ENCODE data around the gene EPX. TPM values are rescaled to one million over a fixed set of nuclear protein-coding genes. Genes with fewer than 3 reads are reported as not detected.

Gene EPX
- total RNA-seq, 1 experiment from 2014 or later, result not detected

DNA sequence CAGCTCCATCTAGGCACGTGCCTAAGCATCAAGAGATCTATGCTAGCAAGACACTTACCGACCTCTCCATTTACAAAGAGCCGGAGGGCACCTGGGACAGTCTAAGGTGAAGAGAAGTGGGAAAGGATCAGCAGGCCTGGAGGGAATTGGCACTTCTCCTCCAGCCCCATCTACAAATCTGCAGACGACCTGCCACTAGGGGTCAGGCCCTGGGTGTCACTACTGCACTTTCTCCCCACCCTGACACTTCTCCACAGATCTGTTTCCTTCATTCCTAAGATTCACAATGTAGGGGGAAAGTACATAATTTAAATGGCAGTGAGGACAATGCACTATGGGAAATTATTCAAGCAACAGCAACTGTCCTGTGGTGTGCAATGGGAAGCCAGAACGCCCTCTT is 18.4 kb downstream of the EPX start:
- no peak overlapping the region for H3K4me3 ChIP-seq (replicated peaks in 1 of 2; ENCODE audit: low read depth in 1 of 2, low read length in 2 of 2)
- TF ChIP-seq, protein P1, sequence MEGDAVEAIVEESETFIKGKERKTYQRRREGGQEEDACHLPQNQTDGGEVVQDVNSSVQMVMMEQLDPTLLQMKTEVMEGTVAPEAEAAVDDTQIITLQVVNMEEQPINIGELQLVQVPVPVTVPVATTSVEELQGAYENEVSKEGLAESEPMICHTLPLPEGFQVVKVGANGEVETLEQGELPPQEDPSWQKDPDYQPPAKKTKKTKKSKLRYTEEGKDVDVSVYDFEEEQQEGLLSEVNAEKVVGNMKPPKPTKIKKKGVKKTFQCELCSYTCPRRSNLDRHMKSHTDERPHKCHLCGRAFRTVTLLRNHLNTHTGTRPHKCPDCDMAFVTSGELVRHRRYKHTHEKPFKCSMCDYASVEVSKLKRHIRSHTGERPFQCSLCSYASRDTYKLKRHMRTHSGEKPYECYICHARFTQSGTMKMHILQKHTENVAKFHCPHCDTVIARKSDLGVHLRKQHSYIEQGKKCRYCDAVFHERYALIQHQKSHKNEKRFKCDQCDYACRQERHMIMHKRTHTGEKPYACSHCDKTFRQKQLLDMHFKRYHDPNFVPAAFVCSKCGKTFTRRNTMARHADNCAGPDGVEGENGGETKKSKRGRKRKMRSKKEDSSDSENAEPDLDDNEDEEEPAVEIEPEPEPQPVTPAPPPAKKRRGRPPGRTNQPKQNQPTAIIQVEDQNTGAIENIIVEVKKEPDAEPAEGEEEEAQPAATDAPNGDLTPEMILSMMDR (IDR thresholded peaks at IDR 0.05 in 2 of 3, conservative IDR thresholded peaks at IDR 0.05 in 1 of 3; ENCODE audit: borderline replicate concordance in 1 of 3, insufficient read depth in 1 of 3, low read depth in 2 of 3, low read length in 2 of 3), result peak in 2 of 3 experiments; percentile 47 to 49; a peak in 4 of 6 replicates
- TF ChIP-seq ZFX (IDR thresholded peaks at IDR 0.05) (no peak), JUND (IDR thresholded peaks at IDR 0.05) (no peak)
- no peaks in the 10 kb centered on the region for H3K9me2 ChIP-seq (ENCODE audit: insufficient read depth)
- ATAC-seq (peak; percentile 57; the same call in 1 of the 2 replicates), DNase-seq (ENCODE audit: low read depth, low spot score) (no peak)
- intact Hi-C loops (cut with micrococcal nuclease), result no loop called here
- BruUV-seq (replicated peaks), result no TSS peak
- ChIA-PET CTCF (interaction anchor here (1.9 kb wide), 1 partner anchor 10 kb away, joined by 13 read pairs; no protein-coding TSS in a partner anchor), RAD21 (ENCODE audit: low non-redundant PET in 1 of 2, low total read pairs in 2 of 2, uncharacterized antibody in 2 of 2, unreplicated experiment in 2 of 2) (no interaction called here), POLR2A (no interaction called here)
- H3K4me2 ChIP-seq (ENCODE audit: low read length), result no peak overlapping the region
- no peak overlapping the region for H3K9ac ChIP-seq (ENCODE audit: low read length)
- no peaks in the 10 kb centered on the region for H3K9me3 ChIP-seq (ENCODE audit: control insufficient read depth in 1 of 2, insufficient read depth in 1 of 2, low read depth in 1 of 2, low read length in 2 of 2)
- H3K27ac ChIP-seq (ENCODE audit: low read depth, low read length), result no peak overlapping the region
- H4K20me1 ChIP-seq (ENCODE audit: insufficient read depth), result no peaks in the 10 kb centered on the region
- H3K79me2 ChIP-seq (ENCODE audit: insufficient read depth, low read length), result no peaks in the 10 kb centered on the region
- peaks cover 5 to 21% of the 10 kb centered on the region in 2 experiments; a peak in 3 of 4 replicates for H3K36me3 ChIP-seq (ENCODE audit: control insufficient read depth in 1 of 2, insufficient read depth in 2 of 2, low read length in 2 of 2)
- no peak overlapping the region for H2AFZ ChIP-seq (ENCODE audit: low read depth, low read length, poor library complexity, severe bottlenecking)
- H3K4me1 ChIP-seq (ENCODE audit: control insufficient read depth in 1 of 2, insufficient read depth in 2 of 2, low read length in 2 of 2), result no peaks in the 10 kb centered on the region
- no peaks in the 10 kb centered on the region for H3K27me3 ChIP-seq (ENCODE audit: insufficient read depth, low read length)

DNA sequence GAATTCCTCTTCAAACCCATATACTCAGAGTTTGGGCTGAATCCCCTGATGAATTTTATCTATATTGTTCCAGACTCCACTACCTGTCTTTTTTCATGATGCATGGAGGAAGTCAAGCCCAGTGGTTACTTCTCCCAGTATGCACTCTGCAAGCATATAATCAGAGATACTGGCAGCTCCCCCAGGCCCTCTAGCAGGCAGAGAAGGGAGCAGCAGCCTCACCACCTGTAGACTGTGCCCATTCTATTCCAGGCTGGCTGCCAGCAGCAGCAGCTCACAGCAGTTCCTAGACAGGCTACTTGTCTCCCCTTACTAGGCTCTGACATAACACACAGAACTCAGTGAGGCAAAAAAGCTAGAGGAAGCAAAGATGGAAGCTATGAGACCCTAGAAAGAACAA is 23.2 kb downstream of the EPX start:
- no TSS peak for BruUV-seq (replicated peaks)
- Histone ChIP-seq H2AFZ (ENCODE audit: low read depth, low read length, poor library complexity, severe bottlenecking) (no peak overlapping the region), H3K27ac (ENCODE audit: low read depth, low read length) (no peak overlapping the region), H3K9me3 (ENCODE audit: control insufficient read depth in 1 of 2, insufficient read depth in 1 of 2, low read depth in 1 of 2, low read length in 2 of 2) (no peaks in the 10 kb centered on the region), H3K9ac (ENCODE audit: low read length) (no peak overlapping the region), H3K9me2 (ENCODE audit: insufficient read depth) (peaks cover 2% of the 10 kb centered on the region; the same call in 1 of the 2 replicates), H3K4me2 (ENCODE audit: low read length) (no peak overlapping the region), H3K79me2 (ENCODE audit: insufficient read depth, low read length) (no peaks in the 10 kb centered on the region), H3K36me3 (ENCODE audit: control insufficient read depth in 1 of 2, insufficient read depth in 2 of 2, low read length in 2 of 2) (peaks cover 5 to 13% of the 10 kb centered on the region in 2 experiments; a peak in 3 of 4 replicates), H3K27me3 (ENCODE audit: insufficient read depth, low read length) (no peaks in the 10 kb centered on the region), H4K20me1 (ENCODE audit: insufficient read depth) (no peaks in the 10 kb centered on the region), H3K4me3 (replicated peaks in 1 of 2; ENCODE audit: low read depth in 1 of 2, low read length in 2 of 2) (no peak overlapping the region), H3K4me1 (ENCODE audit: control insufficient read depth in 1 of 2, insufficient read depth in 2 of 2, low read length in 2 of 2) (peaks cover 6 to 18% of the 10 kb centered on the region in 2 experiments; a peak in 3 of 4 replicates)
- intact Hi-C loops (cut with micrococcal nuclease), result no loop called here
- no peak for DNase-seq (ENCODE audit: low read depth, low spot score)
- ChIA-PET CTCF (interaction anchor here (1.5 to 5.1 kb wide), 2 partner anchors 9 to 15 kb away, joined by 3 to 36 read pairs; no protein-coding TSS in a partner anchor), RAD21 (ENCODE audit: low non-redundant PET in 1 of 2, low total read pairs in 2 of 2, uncharacterized antibody in 2 of 2, unreplicated experiment in 2 of 2) (interaction anchor here in 1 of 2 experiments (1.1 kb wide), 1 partner anchor 16 kb away, joined by 5 read pairs; no protein-coding TSS in a partner anchor), POLR2A (no interaction called here)
- peak; percentile 53 for ATAC-seq
- TF ChIP-seq SRF (IDR thresholded peaks at IDR 0.05; ENCODE audit: low read depth) (no peak), ZNF274 (IDR thresholded peaks at IDR 0.05; ENCODE audit: low read depth, low read length) (no peak), JUND (IDR thresholded peaks at IDR 0.05) (no peak), POLR2A (IDR thresholded peaks at IDR 0.05; ENCODE audit: borderline replicate concordance, extremely low read depth, insufficient read depth, insufficient read length) (no peak), RAD21 (IDR thresholded peaks at IDR 0.05; ENCODE audit: low read depth) (peak; percentile 33; the same call in 1 of the 2 replicates), ELF1 (IDR thresholded peaks at IDR 0.05; ENCODE audit: borderline replicate concordance, low read depth) (no peak), CEBPB (IDR thresholded peaks at IDR 0.05; ENCODE audit: low read depth) (no peak), YY1 (IDR thresholded peaks at IDR 0.05; ENCODE audit: extremely low read depth, insufficient replicate concordance, low read depth, low read length) (no peak), POLR2AphosphoS5 (IDR thresholded peaks at IDR 0.05; ENCODE audit: low read depth, low read length) (no peak), EZH2 (IDR thresholded peaks at IDR 0.05) (no peak)
- TF ChIP-seq, protein P2, sequence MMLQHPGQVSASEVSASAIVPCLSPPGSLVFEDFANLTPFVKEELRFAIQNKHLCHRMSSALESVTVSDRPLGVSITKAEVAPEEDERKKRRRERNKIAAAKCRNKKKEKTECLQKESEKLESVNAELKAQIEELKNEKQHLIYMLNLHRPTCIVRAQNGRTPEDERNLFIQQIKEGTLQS (IDR thresholded peaks at IDR 0.05), result no peak
- TF ChIP-seq, protein P1 (IDR thresholded peaks at IDR 0.05 in 2 of 3, conservative IDR thresholded peaks at IDR 0.05 in 1 of 3; ENCODE audit: borderline replicate concordance in 1 of 3, insufficient read depth in 1 of 3, low read depth in 2 of 3, low read length in 2 of 3), result peak in 2 of 3 experiments; percentile 29 to 39; a peak in 3 of 6 replicates
